Endothelial cell of umbilical vein (primary cell): ENCODE results near the gene RIMS3.

ENCODE experiments used
- POLR2A ChIP-seq: IDR thresholded peaks from 2 replicates; pipeline ENCODE4 v1.6.1; 2012; ENCODE audit warnings: low read depth, mild to moderate bottlenecking, control low read depth, low read length
- TF ChIP-seq, protein P1 (sequence below), 2 donors: IDR thresholded peaks; 1 replicate in 1 of 2; 2 replicates in 1 of 2; pipeline ENCODE4 v1.5.1; 2011; ENCODE audit warnings: low read length in 2 of 2, mild to moderate bottlenecking in 2 of 2, moderate library complexity in 2 of 2, control low read depth in 1 of 2, inconsistent platforms in 1 of 2, low read depth in 1 of 2; ENCODE audit not compliant: insufficient read depth in 1 of 2; ENCODE audit errors: extremely low read depth in 1 of 2

- TF ChIP-seq, protein P1, sequence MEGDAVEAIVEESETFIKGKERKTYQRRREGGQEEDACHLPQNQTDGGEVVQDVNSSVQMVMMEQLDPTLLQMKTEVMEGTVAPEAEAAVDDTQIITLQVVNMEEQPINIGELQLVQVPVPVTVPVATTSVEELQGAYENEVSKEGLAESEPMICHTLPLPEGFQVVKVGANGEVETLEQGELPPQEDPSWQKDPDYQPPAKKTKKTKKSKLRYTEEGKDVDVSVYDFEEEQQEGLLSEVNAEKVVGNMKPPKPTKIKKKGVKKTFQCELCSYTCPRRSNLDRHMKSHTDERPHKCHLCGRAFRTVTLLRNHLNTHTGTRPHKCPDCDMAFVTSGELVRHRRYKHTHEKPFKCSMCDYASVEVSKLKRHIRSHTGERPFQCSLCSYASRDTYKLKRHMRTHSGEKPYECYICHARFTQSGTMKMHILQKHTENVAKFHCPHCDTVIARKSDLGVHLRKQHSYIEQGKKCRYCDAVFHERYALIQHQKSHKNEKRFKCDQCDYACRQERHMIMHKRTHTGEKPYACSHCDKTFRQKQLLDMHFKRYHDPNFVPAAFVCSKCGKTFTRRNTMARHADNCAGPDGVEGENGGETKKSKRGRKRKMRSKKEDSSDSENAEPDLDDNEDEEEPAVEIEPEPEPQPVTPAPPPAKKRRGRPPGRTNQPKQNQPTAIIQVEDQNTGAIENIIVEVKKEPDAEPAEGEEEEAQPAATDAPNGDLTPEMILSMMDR (IDR thresholded peaks at IDR 0.05; ENCODE audit: extremely low read depth in 1 of 2, insufficient read depth in 1 of 2, low read depth in 1 of 2, low read length in 2 of 2) = no peak
- no peak for TF ChIP-seq POLR2A
Observed at GRCh38 chr1:40640314-40641076, 25.0 kb downstream of the RIMS3 start.
